Neural cell (in vitro differentiated cells): Measurements from ENCODE around the gene NRP1.

ENCODE experiments used
- EP300 ChIP-seq: fragments of 450-650 bp; conservative IDR thresholded peaks from 2 replicates; pipeline ENCODE4 v1.6.1; 2014; ENCODE audit warnings: antibody characterized with exemption, mild to moderate bottlenecking, moderate library complexity; ENCODE audit not compliant: poor library complexity, severe bottlenecking
- EZH2 ChIP-seq: fragments of 200-600, 300-800 bp; shearing (Covaris generic), sonication (generic); IDR thresholded peaks from 2 replicates; pipeline ENCODE4 v1.6.1; 2014; ENCODE audit warnings: antibody characterized with exemption, low read length, borderline replicate concordance, mild to moderate bottlenecking; ENCODE audit not compliant: insufficient read depth, poor library complexity, severe bottlenecking
- MXI1 ChIP-seq: fragments of 450-650 bp; conservative IDR thresholded peaks from 2 replicates; pipeline ENCODE4 v1.6.1; 2014; ENCODE audit warnings: antibody characterized with exemption, mild to moderate bottlenecking; ENCODE audit not compliant: poor library complexity, severe bottlenecking
- POLR2AphosphoS5 ChIP-seq: IDR thresholded peaks from 2 replicates; pipeline ENCODE4 v1.6.1; 2012
- RAD21 ChIP-seq: fragments of 450-650 bp; conservative IDR thresholded peaks from 2 replicates; pipeline ENCODE4 v1.6.1; 2014; ENCODE audit warnings: antibody characterized with exemption, mild to moderate bottlenecking, moderate library complexity
- SMC3 ChIP-seq: fragments of 450-650 bp; conservative IDR thresholded peaks from 2 replicates; pipeline ENCODE4 v1.6.1; 2014; ENCODE audit warnings: antibody characterized with exemption, mild to moderate bottlenecking, moderate library complexity; ENCODE audit not compliant: poor library complexity
- TAF1 ChIP-seq: IDR thresholded peaks from 2 replicates; pipeline ENCODE4 v1.6.1; 2012; ENCODE audit warnings: low read depth
- TF ChIP-seq, protein P1 (sequence below): IDR thresholded peaks from 2 replicates; pipeline ENCODE4 v1.6.1; 2012; ENCODE audit warnings: borderline replicate concordance
- TF ChIP-seq, protein P2 (sequence below): fragments of 450-650 bp; IDR thresholded peaks from 2 replicates; pipeline ENCODE4 v1.5.1; 2014; ENCODE audit warnings: antibody characterized with exemption, mild to moderate bottlenecking, moderate library complexity; ENCODE audit not compliant: poor library complexity, severe bottlenecking

DNA sequence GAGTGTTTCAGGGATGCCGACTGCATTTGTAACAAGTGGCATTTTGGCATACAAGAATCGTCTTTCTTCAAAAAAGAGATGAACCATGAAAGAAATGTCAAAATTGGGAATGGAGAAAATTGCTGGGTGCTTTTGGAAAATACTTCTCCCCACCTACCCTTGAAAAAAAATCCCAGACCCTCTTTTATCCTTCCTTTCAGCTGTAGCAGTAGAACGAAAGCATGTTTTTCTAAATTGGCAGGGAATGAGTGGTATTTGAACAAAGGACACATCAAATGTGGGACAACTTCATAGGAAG is 187.5 kb downstream of the NRP1 start:
- TF ChIP-seq EP300 (no peak), TAF1 (no peak), POLR2AphosphoS5 (no peak), EZH2 (no peak), SMC3 (no peak), MXI1 (no peak), RAD21 (no peak)
- TF ChIP-seq, protein P1, sequence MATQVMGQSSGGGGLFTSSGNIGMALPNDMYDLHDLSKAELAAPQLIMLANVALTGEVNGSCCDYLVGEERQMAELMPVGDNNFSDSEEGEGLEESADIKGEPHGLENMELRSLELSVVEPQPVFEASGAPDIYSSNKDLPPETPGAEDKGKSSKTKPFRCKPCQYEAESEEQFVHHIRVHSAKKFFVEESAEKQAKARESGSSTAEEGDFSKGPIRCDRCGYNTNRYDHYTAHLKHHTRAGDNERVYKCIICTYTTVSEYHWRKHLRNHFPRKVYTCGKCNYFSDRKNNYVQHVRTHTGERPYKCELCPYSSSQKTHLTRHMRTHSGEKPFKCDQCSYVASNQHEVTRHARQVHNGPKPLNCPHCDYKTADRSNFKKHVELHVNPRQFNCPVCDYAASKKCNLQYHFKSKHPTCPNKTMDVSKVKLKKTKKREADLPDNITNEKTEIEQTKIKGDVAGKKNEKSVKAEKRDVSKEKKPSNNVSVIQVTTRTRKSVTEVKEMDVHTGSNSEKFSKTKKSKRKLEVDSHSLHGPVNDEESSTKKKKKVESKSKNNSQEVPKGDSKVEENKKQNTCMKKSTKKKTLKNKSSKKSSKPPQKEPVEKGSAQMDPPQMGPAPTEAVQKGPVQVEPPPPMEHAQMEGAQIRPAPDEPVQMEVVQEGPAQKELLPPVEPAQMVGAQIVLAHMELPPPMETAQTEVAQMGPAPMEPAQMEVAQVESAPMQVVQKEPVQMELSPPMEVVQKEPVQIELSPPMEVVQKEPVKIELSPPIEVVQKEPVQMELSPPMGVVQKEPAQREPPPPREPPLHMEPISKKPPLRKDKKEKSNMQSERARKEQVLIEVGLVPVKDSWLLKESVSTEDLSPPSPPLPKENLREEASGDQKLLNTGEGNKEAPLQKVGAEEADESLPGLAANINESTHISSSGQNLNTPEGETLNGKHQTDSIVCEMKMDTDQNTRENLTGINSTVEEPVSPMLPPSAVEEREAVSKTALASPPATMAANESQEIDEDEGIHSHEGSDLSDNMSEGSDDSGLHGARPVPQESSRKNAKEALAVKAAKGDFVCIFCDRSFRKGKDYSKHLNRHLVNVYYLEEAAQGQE = no peak
- TF ChIP-seq, protein P2, sequence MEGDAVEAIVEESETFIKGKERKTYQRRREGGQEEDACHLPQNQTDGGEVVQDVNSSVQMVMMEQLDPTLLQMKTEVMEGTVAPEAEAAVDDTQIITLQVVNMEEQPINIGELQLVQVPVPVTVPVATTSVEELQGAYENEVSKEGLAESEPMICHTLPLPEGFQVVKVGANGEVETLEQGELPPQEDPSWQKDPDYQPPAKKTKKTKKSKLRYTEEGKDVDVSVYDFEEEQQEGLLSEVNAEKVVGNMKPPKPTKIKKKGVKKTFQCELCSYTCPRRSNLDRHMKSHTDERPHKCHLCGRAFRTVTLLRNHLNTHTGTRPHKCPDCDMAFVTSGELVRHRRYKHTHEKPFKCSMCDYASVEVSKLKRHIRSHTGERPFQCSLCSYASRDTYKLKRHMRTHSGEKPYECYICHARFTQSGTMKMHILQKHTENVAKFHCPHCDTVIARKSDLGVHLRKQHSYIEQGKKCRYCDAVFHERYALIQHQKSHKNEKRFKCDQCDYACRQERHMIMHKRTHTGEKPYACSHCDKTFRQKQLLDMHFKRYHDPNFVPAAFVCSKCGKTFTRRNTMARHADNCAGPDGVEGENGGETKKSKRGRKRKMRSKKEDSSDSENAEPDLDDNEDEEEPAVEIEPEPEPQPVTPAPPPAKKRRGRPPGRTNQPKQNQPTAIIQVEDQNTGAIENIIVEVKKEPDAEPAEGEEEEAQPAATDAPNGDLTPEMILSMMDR = no peak
